Measurements from ENCODE around the gene C1QTNF6.
"Not testable (repeated sequence)": the region's sequence is repeated elsewhere in the genome, so short reads cannot be mapped to it uniquely, and the experiment has no call there.

The C1QTNF6 gene

DNA sequence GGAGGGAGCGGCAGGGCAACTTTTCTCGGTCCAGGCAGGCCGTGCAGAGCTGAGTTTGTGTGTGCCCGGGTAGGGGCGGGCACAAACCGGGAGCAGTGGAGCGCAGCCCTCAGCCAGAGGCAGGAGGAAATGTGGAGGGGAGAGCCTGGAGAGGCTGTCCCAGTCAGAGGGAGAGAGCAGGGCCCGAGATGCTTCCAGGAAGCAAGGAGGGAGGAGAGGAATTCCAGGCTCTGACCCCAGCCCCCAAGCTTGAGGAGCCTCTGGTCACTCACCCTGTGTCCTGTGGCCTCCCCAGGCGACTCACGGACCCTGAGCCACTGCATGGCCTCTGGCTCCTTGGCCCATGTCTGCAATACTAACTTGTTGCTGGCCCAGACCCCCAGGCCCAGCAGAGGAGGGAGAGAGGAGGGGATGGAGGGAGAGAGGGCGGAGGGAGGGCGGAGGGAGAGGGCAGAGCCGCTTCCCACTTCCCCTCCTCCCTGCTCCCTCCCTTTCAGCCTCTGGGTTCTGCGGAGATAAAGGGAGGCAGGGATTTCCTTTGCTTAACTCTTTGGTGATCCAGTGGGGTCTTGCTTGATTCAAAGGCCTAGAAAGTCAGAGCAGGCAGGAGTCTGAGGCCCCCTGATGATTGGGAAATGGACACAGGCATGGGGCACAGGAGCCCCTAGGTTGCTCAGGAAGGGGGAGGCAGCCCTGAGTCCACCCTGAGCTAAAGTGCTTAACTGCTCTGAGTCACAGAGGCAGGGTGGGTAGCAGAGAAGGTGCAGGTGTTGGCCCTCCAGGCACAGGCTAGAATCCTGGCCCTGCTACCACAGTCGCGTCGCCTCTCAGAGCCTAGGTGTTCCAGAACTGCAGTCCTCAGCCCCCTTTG lies at the start of gene C1QTNF6:
C1QTNF6 (minus strand) TSS at position 357 of the 871 bp plus-strand sequence; CDS start at position 323, 34 bp downstream.
- DNase-seq, result no peak

DNA sequence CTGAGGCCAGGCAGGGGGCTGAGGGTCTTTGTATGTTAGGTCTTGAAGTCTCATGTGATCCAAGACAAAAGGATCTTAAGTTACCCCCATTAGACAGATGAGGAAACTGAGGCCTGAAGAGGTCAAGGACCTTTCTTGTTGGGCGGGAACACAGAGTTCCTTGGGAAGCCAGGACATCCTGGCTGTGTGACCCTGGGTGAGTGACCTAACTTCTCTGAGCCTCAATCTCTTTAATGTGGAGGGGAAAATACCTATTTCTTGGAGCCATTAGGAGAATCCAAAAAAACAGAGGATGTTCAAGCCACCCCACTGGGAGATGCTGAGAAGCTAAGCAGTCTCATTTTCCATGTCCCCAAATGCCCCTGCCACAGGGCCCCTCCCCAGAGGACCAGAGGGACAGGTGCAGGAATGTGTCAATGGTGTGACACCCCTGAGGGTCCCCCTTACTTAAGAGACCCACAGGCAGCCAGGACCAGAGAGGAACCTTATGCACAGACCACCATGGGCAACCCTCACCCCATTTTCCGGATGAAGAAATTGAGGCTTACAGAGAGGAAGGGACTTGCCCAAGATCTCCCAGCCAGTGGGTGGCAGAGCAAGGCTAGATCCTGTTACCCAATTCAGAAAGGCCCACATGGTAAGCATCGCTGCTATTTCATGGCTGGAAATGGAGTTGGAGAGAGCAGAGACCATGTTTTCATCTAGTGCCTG lies 48.0 kb upstream of the C1QTNF6 start:
- DNase-seq, result no peak

DNA sequence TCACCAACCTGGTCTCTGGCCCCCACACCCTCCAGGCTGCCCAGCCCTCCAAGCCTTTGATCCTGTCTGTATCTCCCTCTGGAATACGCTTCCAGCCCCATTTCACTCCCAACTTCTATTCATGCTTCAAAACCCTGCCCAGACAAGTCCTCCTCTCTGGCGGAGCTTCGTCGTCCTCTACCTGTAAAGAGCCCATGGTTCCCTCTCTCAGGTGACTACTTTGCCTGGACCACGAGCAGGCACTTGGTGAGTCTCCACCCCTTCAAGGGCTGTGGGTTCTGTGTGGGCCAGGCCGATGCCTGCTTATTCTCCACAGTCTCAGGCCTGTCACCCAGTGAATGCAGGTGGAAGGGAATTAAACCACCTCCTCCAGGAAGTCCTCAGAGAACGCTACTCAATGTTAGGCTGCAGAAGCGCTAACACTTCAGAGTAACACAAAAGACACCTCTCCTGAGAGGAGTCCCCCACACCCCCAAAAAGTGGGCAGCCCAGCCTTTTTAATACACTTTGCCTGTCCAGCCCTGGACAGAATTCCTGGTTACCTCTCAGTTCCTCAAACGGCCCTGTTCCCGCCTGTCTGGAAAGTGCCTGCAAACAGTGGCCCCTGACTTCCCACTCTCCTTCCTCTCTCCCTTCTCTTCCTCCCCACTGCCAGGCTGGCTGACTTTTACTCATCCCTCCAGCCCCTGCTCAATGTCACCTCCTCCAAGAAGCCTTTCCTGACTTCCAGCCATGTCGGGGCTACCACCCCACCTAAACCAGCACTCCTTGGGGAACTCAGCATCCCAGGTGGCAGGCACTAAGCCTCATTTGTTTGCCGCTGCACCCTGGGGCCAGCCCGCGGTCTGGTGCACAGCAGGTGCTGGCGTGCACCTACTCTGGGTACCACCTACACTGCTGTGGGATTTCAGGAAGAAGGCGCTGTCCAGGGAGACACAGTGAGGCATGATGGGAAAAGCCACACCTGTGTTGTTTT lies 47.0 kb upstream of the C1QTNF6 start:
- DNase-seq, result no peak

DNA sequence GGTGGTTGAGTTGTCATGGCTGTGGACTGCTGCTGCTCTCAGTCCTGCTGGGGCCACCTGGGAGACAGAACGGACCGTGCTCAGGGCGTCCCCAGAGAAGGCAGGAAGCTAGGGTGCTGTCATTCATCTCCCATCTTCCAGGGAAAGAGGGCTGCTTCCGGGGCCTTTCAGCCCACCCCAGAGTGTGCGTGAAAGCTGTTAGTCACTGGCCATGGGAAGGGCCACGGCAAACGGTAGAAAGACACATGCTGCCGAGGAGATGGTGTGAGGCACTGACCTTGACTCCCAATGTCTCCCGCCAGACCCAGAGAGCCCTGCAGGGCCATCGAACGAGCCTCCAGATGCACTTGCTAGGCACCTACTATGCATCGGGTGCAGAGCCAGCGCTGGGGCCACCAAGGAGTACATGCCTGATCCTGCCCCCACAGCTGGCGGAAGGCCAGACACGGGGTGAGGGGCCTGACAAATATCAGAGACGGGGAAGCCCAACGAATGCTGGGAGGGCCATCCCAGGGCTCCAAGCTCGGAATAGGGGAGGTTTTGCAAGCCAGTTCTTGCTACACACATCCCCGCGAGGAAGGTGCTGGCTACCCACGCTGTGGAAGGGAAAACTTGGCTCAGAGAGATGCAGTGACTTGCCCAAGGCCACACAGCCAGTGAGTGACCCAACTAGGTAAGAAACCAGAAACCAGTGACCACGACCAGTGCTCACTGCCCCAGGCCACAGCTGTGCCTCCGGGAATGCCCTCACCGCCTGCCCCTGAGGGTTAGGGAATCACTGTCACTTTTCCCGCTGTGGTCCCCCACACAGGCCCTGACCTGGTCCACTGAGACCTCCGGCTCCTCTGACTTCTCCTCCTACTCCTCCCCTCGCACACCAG lies 45.9 kb upstream of the C1QTNF6 start:
- DNase-seq, result no peak

DNA sequence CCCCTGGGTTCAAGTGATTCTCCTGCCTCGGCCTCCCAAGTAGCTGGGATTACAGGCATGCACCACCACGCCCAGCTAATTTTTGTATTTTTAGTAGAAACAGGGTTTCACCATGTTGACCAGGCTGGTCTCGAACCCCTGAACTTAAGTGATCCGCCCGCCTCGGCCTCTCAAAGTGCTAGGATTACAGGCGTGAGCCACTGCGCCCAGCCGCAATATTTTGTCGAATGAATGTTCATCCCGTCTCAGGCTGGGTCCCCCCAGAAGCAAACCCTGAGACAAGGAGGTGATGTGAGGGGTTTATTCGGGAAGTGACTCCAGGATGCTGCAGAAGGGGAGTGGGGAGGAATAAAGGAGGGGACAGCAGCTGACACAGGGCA lies 45.3 kb upstream of the C1QTNF6 start:
- not testable (repeated sequence) for DNase-seq

DNA sequence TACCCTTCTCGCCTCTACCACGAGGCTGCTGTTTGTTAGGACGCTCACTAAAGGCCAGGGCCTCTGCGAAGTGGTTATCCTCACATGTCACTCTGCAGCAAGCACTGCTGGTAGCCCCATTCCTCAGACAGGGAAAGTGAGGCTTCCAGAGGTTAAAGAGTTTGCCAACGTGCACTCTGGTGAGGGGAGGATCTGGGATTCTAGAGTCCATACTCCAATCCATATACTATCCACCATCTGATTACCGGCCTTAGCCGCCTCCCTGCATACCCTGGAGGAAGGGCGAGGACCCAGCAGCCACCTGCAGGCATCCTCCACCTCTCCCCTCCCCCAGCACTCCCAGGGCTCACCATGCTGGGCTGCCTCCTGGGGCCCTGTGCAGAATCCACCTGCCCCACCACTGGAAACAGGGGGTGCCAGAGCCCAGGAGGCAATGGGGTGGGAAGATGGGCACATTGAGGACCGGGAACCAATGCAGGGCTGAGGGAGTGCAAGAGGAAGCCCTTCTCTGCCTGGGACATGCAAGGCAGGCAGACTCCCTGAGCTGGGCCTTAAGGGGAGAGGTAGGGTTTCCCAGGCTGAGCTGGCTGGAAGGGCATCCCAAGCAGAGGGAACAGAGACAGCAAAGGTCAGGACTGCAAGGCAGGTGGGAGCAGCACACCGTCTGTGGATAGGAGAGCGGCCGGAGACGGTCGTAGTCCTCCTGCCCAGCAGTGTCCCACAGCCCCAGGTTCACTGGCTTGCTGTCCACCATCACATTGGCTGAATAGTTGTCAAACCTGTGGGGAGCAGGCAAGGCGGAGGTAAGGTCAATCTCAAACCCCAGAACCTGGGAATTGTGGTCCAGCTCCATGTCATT lies 44.3 kb upstream of the C1QTNF6 start:
- no peak for DNase-seq

DNA sequence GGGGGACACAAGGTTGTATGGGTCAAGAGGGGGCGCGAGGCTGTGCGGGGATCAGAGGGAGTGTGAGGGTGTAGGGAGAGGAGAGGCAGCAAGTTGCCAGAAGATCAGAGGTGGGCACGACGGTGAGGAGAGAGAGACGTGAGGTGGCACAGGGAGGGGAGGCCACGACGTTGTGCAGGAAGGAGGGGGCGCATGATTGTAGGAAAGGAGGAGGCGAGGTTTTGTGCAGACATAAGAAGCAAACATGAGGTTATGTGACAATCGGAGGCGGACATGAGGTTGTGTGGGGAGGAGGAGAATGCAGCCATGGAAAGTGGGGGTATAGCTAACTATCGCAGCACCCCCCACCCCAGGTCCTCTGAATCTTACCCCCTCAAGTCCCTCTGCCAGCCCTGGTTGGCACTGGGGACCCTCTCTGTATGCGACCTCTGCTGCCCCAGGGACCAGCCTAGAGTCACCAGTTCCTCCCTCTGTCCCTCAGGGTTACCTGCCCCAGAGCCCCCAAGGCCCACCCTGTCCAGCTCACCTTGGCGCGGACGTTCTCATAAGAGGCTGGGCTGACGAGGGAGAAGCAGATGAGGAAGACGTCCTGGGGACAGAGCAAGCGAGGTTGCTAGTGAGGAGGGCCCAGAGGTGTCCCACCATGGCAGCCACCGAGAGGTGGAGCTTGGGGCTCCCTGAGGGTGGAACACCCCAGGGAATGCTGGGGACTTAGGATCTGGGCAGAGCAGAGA lies 43.5 kb upstream of the C1QTNF6 start:
- DNase-seq, result no peak

DNA sequence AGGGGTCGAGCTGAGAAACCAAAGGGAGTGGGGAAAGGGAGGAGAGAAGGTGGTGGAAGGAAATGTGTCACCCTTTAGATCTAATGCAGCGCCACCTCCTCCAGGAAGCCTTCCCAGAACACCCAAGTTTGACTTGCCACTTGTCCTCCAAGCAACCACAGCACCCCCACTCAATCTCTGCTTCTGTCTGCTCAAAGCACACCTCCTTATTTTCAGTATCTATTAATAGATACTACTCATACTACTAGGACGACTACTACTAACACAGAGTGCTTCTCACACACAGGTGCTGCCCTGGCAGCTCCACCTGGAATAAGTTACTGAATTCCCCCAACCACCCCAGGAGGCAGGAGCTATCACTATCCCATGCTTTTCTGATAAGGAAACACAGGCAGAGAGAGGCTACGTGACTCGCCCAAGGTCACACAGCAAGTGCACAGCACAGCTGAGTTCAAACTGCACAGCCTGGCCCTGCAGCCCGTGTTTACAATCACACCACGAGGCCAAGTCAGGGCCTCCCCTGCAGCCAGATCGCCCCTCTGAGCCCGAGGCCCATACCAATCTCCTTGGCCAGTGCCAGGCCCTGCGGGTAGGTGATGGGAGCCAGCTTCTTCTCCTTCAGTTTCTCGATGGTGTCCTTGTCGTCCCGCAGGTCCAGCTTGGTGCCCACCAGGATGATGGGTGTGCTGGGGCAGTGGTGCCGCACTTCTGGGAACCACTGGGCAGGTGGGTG lies 42.8 kb upstream of the C1QTNF6 start:
- no peak for DNase-seq

DNA sequence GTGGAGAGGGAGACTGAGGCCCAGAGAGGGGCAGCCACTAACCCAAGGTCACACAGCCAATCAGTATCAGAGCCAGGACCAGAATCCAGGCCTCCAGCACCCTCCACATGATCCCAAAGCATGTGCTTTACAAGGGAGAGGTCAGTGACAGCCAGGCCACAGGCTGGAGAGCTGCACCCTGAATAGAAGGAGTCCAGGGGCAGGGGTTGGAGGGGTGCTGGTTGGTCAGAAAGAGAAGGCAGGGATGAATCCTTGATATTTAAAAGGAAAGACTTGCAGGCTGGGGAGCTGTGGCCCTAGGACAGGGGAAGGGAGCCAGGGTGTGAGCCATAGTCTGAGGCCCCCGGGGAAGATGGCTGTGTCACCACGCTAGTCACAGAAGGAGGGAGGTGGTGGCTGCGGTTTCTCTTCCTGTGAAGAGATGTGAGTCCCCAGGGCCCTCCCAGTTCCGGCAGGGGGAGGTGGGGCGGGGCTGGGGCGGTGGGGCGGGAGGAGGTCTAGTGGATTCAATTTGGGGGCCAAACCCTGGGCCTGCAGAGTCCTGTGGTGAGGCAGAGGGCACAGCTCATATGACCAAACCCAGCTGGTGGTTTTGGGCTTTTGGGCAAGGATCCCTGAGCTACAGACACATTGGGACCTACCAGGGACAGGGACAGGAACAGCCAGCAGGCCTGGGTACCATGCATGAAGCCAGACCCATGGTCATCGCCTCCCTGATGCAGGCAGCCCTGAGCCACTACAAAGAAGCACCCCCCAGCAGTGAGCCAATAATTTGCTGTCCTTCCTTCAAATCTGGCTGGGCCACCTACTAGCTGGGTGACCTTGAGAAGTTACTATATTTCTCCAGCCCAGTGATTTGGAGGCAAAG lies 42.0 kb upstream of the C1QTNF6 start:
- DNase-seq, result no peak

DNA sequence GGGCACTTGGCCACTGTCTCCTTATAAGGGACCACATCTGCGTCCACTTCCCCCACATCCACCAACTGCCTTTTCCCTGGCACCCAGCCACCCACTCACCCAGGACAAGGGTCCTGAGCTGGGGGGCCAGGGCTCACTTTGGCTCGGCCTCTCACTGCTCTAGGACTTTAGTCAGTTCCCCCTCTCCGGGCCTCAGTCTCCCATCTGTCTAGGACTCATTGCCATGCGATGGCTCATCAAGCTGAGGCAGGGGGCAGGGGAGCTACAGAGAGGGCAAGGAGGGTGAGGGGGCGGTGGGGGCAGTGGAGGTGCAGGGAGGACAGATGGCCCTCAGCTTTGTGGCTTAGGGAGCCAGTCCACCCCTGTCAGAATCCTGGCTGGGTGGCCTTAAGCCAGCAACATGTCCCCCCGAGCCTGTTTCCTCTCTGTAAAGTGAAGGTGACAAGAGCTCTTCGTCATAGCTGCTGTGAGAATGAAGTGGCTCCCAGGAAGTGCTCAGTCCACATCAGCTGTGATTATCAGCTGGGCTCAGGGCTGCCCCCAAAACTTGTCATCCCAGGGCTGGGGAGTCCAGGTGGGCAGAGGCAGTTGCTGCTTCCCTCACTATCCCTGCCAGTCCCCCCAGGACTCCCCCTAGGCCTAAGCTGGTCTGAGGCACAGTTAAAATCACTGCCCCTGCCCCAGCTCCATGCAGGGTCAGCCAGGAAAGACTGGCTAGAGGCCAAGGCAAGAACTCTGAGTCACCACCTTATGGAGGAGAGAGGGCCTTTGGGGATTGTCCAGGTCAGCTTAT lies 41.2 kb upstream of the C1QTNF6 start:
- DNase-seq, result no peak

DNA sequence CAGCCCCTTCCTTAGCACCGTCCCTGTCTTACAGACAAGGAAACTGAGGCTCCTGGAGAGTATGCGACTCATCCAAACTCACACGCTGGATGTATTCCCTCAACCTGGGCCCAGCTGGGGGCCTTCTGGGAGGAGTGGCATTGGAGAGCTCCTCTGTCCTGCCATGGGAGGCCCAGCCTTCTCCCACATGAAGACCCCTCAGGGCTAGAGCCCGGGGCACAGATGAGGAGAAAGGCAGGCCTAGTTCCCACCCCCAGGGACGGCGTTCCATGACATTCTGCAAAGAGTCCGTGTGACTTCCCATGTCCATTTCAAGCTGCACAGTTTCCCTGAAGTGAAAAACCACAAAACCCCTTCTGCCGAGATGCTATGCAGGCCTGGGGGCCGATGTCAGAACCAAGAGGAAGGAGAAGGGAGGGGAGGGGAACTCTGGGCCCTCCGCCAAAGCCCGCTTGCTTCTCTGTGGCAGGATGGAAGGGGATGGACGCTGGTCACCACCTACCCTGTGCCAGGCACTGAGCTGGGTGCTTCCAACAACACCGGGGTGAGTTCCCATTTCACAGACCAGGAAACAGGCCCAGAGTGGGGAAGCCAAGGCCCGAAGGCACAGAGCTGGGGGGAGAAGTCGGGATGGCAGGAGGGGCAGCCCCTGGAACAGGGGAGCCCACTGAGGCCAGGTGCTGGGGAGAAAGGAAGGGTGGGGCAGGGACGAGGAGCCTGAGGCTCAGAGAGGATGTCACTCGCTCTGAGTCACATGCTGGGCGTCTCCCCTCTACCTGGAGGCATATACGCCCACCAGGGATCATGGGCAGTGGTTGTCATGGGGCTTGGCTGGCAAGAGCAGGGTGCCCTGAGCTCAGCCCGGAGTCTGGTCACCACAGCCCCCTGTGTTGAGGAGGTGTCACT lies 40.3 kb upstream of the C1QTNF6 start:
- DNase-seq, result no peak

DNA sequence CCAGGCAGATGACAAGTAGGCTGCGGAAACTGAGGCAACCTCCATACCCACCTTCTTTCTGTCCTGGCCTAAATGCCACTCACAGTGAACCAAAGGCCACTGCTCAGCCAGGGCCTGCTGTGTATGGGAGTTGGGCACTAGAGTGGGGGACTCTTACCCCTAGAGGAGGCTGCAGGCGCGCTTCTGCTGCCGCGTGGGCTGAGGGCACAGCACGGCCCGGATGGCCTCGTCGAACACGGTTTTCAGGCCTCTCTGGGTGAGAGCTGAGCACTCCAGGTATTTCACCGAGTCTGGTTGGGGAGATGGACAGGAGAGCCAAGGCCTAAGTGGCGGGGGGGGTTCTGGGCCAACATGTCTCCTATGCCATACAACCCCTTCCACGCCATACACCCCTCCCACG lies 38.5 kb upstream of the C1QTNF6 start:
- DNase-seq, result no peak

DNA sequence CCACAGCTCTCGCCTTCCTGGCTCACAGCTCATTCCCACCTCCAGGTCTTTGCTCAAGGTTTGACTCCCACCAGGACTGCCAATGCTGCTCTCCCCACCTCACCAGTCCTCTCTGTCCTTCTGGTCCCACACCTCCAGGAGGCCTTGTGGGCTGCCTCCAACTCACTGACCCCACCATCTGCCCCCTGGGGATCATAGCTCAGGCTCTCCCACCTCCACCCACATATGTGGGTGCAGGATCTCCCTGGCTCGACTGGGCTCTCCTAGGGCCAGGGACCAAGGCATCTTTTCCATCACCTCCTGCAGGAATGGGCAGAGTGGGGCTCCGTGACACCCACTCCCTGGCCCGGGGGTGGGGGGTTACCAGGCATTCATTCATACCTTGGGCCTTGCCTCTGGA lies 38.0 kb upstream of the C1QTNF6 start:
- DNase-seq, result no peak

DNA sequence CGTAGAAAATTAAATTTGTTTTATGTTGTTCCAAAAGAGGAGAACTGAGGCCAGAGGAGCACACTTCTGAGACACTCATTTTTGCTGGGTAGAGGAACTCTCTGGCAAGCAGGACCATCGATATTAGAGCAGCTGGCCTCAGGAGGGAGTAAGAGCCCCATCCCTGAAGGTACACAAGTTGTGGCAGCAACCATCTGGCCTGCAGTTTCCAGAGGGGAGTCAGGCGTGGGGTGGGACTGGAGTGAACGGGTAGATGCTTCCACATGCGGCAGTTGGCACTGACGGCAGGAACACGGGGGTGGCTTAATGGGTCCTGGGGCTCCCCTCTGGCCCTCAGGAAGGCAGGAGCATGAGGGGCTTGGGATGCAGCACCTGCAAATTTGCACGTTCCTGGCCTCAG lies 37.4 kb upstream of the C1QTNF6 start:
- no peak for DNase-seq

DNA sequence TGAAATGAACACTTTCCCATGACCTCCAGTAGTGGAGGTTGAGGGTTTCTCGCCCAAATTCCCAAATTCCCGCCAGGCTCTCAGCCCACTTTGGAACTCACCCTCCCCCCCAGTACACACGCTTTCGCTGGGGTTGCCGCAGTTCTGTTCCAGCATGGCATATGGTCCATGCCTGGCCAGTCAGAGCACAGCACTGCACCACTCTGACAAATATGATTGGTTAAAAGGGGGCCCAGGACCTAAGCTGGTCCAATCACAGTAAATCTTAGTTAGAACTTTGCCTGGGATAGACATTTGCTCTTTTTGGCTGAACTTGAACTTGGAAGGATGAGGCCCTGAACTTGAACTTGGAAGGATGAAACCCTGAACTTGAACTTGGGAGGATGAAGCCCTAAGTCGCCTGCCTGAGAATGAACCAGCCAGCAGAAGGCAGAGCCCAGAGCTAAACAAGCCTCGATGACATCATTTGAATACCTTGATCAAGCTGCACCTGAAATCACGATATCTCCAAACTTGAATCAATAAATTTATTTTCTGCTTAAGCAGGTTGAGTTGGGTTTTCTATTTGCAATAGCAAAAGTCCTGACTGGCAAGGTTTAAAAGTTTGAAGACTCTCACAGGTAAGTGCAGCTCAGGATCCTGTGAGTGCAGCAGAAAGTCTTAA lies 36.8 kb upstream of the C1QTNF6 start:
- no peak for DNase-seq

DNA sequence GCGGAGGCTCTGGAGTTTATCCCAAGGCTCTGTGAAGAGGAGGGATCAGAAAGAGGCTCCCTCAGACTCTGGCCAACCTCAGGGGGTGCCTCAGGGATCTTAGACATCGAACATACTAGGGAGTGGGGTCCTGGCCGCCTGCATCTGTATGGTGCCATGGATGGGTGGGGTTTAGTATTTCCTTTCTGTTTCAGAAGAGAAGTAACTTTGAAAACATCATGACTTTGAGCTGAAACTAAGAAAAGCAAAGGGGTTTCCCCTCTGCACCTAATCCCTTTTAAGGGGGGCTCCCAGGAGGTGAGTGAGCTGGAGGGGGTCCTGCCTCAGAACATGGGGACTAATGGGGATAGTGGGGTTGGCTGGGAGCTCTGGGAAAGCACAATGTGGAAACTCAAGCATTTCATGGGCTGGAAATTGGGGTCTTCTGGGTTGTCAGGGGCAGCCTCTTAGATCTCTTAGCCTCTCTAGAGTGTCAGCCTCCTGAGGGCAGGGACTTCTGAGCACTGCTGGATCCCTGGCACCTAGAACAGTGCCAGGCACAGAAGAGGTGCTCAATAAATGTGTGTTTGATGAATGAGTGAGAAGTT lies 36.0 kb upstream of the C1QTNF6 start:
- DNase-seq, result no peak

Measured in NCI-H1048 (cell line).